Activated CD8-positive, alpha-beta T cell treated with anti-CD3 and anti-CD28 coated beads, Interleukin-2, amount 10 ng/mL, durations not matched to agents 7 days and 5 days (primary cell): ENCODE data around the gene BCAS3. TPM values are rescaled to one million over a fixed set of nuclear protein-coding genes. Genes with fewer than 3 reads are reported as not detected.

Experiments
- ATAC-seq: fragments of 150-1000 bp; cut with Tn5 transposase; one replicate; pipeline ENCODE4 v1.10.0; 2021; ENCODE audit warnings: moderate library complexity
- CTCF ChIA-PET: fragments of 350-600 bp; sonication (Branson Sonifier 250); formaldehyde crosslinking; loops from one replicate; lab custom pipeline; 2021; ENCODE audit warnings: antibody characterized with exemption; lab: Charles Lee
- POLR2A ChIA-PET: fragments of 350-600 bp; sonication (Branson Sonifier 250); formaldehyde crosslinking; loops from one replicate; lab custom pipeline; 2021; ENCODE audit warnings: antibody characterized with exemption; lab: Charles Lee
- DNase-seq: peaks from one replicate; pipeline ENCODE4 v3.0.0-alpha.2; 2020
- H3K27ac Mint-ChIP-seq: one replicate; pipeline ENCODE4 v1.8.0; 2021; ENCODE audit warnings: mild to moderate bottlenecking, mixed read lengths
- H3K27me3 Mint-ChIP-seq: one replicate; pipeline ENCODE4 v1.8.0; 2021; ENCODE audit warnings: low read depth, mixed read lengths
- H3K36me3 Mint-ChIP-seq: one replicate; pipeline ENCODE4 v1.8.0; 2021; ENCODE audit warnings: low read depth, mixed read lengths
- H3K4me1 Mint-ChIP-seq: one replicate; pipeline ENCODE4 v1.8.0; 2021; ENCODE audit warnings: low read depth, mixed read lengths
- H3K4me3 Mint-ChIP-seq: one replicate; pipeline ENCODE4 v1.8.0; 2021; ENCODE audit warnings: mild to moderate bottlenecking, mixed read lengths
- H3K9me3 Mint-ChIP-seq: one replicate; pipeline ENCODE4 v1.8.0; 2022; ENCODE audit warnings: mixed read lengths; ENCODE audit not compliant: insufficient read depth
- total RNA-seq, 2 experiments: library from RNA; stranded (reverse); gene quantifications; one replicate each; pipeline ENCODE4 v1.2.3, GENCODE V29; 2021

The BCAS3 gene
- total RNA-seq, 2 experiments from 2014 or later, result 13.0 to 16.3 TPM

GRCh38 chr17:61248399-61248798 lies 570.7 kb downstream of the BCAS3 start:
- Mint-ChIP-seq H3K4me1 (peaks cover 30% of the 10 kb centered on the region), H3K27me3 (no peaks in the 10 kb centered on the region), H3K4me3 (no peak overlapping the region), H3K27ac (no peak overlapping the region), H3K9me3 (peaks cover 4% of the 10 kb centered on the region), H3K36me3 (peaks cover 14% of the 10 kb centered on the region)
- ATAC-seq, result no peak
- ChIA-PET POLR2A (no interaction called here), CTCF (no interaction called here)
- DNase-seq, result no peak

GRCh38 chr17:61249649-61250299 lies 572.1 kb downstream of the BCAS3 start:
- no peaks in the 10 kb centered on the region for H3K27me3 Mint-ChIP-seq
- peaks cover 36% of the 10 kb centered on the region for H3K4me1 Mint-ChIP-seq
- DNase-seq (no peak), ATAC-seq (no peak)
- H3K4me3 Mint-ChIP-seq, result no peak overlapping the region
- peaks cover 4% of the 10 kb centered on the region for H3K9me3 Mint-ChIP-seq
- no peak overlapping the region for H3K27ac Mint-ChIP-seq
- H3K36me3 Mint-ChIP-seq, result peaks cover 14% of the 10 kb centered on the region
- ChIA-PET POLR2A (no interaction called here), CTCF (interaction anchor here (1.3 kb wide), 1 partner anchor 28 kb away, joined by 3 read pairs; no protein-coding TSS in a partner anchor)

GRCh38 chr17:61250335-61250890 lies 572.8 kb downstream of the BCAS3 start:
- Mint-ChIP-seq H3K4me3 (no peak overlapping the region), H3K27ac (peak overlapping the region; percentile 71), H3K4me1 (peaks cover 38% of the 10 kb centered on the region), H3K36me3 (peaks cover 14% of the 10 kb centered on the region), H3K27me3 (no peaks in the 10 kb centered on the region), H3K9me3 (peaks cover 4% of the 10 kb centered on the region)
- no peak for DNase-seq
- CTCF ChIA-PET, result interaction anchor here (1.3 kb wide), 1 partner anchor 28 kb away, joined by 3 read pairs; no protein-coding TSS in a partner anchor
- POLR2A ChIA-PET, result no interaction called here
- ATAC-seq, result no peak

- no peak for ATAC-seq
- ChIA-PET POLR2A (no interaction called here), CTCF (no interaction called here)
- peaks cover 4% of the 10 kb centered on the region for H3K9me3 Mint-ChIP-seq
- peaks cover 14% of the 10 kb centered on the region for H3K36me3 Mint-ChIP-seq
- no peak for DNase-seq
- H3K4me1 Mint-ChIP-seq, result peaks cover 40% of the 10 kb centered on the region
- peak overlapping the region; percentile 30 for H3K27ac Mint-ChIP-seq
- no peak overlapping the region for H3K4me3 Mint-ChIP-seq
- H3K27me3 Mint-ChIP-seq, result no peaks in the 10 kb centered on the region
Measured at GRCh38 chr17:61251939-61252865, 574.6 kb downstream of the BCAS3 start.

GRCh38 chr17:61253362-61253761 lies 575.7 kb downstream of the BCAS3 start:
- H3K27me3 Mint-ChIP-seq, result no peaks in the 10 kb centered on the region
- H3K36me3 Mint-ChIP-seq, result peaks cover 14% of the 10 kb centered on the region
- H3K27ac Mint-ChIP-seq, result peak overlapping the region; percentile 15
- ATAC-seq (no peak), DNase-seq (no peak)
- H3K4me1 Mint-ChIP-seq, result peaks cover 38% of the 10 kb centered on the region
- CTCF ChIA-PET, result no interaction called here
- peaks cover 4% of the 10 kb centered on the region for H3K9me3 Mint-ChIP-seq
- H3K4me3 Mint-ChIP-seq, result no peak overlapping the region
- POLR2A ChIA-PET, result no interaction called here

GRCh38 chr17:61253937-61254574 lies 576.4 kb downstream of the BCAS3 start:
- Mint-ChIP-seq H3K9me3 (peaks cover 4% of the 10 kb centered on the region), H3K4me1 (peaks cover 36% of the 10 kb centered on the region), H3K36me3 (peaks cover 14% of the 10 kb centered on the region), H3K4me3 (no peak overlapping the region), H3K27me3 (no peaks in the 10 kb centered on the region), H3K27ac (no peak overlapping the region)
- ChIA-PET CTCF (no interaction called here), POLR2A (no interaction called here)
- ATAC-seq, result no peak
- no peak for DNase-seq

GRCh38 chr17:61254904-61255303 lies 577.3 kb downstream of the BCAS3 start:
- POLR2A ChIA-PET, result no interaction called here
- no peak overlapping the region for H3K4me3 Mint-ChIP-seq
- CTCF ChIA-PET, result no interaction called here
- DNase-seq, result no peak
- ATAC-seq, result no peak
- no peak overlapping the region for H3K27ac Mint-ChIP-seq
- no peaks in the 10 kb centered on the region for H3K27me3 Mint-ChIP-seq
- H3K4me1 Mint-ChIP-seq, result peaks cover 32% of the 10 kb centered on the region
- H3K9me3 Mint-ChIP-seq, result peaks cover 2% of the 10 kb centered on the region
- H3K36me3 Mint-ChIP-seq, result peaks cover 12% of the 10 kb centered on the region

GRCh38 chr17:61255647-61256046 lies 578.0 kb downstream of the BCAS3 start:
- Mint-ChIP-seq H3K27ac (no peak overlapping the region), H3K4me1 (peaks cover 25% of the 10 kb centered on the region), H3K27me3 (no peaks in the 10 kb centered on the region), H3K36me3 (peaks cover 8% of the 10 kb centered on the region), H3K9me3 (no peaks in the 10 kb centered on the region), H3K4me3 (no peak overlapping the region)
- ATAC-seq (no peak), DNase-seq (no peak)
- CTCF ChIA-PET, result no interaction called here
- POLR2A ChIA-PET, result no interaction called here

- ChIA-PET CTCF (interaction anchor here (1.0 kb wide), 1 partner anchor 37 kb away, joined by 3 read pairs; no protein-coding TSS in a partner anchor), POLR2A (no interaction called here)
- H3K27ac Mint-ChIP-seq, result no peak overlapping the region
- no peak for ATAC-seq
- no peaks in the 10 kb centered on the region for H3K27me3 Mint-ChIP-seq
- H3K9me3 Mint-ChIP-seq, result no peaks in the 10 kb centered on the region
- H3K4me3 Mint-ChIP-seq, result no peak overlapping the region
- no peaks in the 10 kb centered on the region for H3K36me3 Mint-ChIP-seq
- peaks cover 4% of the 10 kb centered on the region for H3K4me1 Mint-ChIP-seq
- no peak for DNase-seq
Measured at GRCh38 chr17:61259360-61259759, 581.7 kb downstream of the BCAS3 start.

- CTCF ChIA-PET, result no interaction called here
- DNase-seq, result no peak
- H3K27ac Mint-ChIP-seq, result no peak overlapping the region
- H3K4me3 Mint-ChIP-seq, result no peak overlapping the region
- no peaks in the 10 kb centered on the region for H3K27me3 Mint-ChIP-seq
- POLR2A ChIA-PET, result interaction anchor here (0.7 kb wide), 1 partner anchor 1804 kb away, joined by 3 read pairs; no protein-coding TSS in a partner anchor
- no peak for ATAC-seq
- H3K36me3 Mint-ChIP-seq, result no peaks in the 10 kb centered on the region
- no peaks in the 10 kb centered on the region for H3K9me3 Mint-ChIP-seq
- H3K4me1 Mint-ChIP-seq, result peaks cover 2% of the 10 kb centered on the region
Measured at GRCh38 chr17:61260071-61260797, 582.6 kb downstream of the BCAS3 start.
